Dedifferentiated amniotic fluid mesenchymal stem cell (primary cell): ENCODE results near the gene LRRC27.

Experiments
- DNase-seq: peaks from one replicate; pipeline ENCODE4 v3.0.0-alpha.2; 2016; ENCODE audit errors: extremely low spot score

The LRRC27 gene

DNA sequence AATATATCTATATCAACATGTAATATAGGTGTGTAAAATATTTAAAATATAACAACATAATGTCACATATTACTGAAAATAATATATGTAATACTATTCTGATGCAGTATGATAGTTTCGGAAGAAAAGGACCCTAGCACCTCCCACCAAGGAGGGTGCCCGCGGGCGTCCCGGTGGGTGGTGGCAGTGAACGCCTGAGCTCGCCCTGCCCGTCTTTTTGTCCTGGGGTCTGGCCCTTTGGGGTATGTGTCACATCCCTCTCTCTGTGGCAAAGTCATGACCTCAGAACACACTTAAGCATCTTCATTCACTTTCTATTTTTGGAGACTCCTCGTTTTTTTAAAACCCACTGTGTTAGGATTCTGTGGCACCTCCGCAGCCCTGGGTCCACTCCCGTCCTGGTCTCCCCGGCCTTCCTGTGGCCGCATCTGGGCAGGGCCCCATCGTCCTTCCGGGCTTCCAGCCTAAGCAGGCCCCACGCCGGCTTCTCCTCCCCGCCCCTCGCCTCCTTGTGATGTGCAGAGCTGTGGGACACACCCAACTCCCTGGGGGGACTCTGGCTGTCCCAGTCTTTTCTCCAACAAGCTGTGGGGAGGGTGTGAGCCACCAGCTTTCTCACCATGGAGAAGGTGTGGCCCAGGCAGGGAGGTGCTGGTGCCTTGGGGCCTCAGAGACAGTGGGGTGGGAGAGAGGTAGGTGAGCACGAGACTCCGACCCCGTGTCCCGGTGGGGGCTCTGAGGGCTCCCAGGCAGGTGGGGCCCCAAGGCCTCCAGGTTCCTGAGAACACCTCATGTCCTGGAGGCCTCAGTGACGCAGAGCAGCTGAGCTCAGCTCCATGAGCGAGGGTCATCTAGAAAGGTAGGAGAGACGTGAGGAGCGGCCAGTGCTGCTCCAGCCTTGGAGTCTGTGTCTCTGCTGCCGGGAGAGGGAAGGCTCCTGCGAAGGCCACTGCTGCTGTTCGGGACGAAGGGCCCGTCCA is 81.5 kb downstream of the LRRC27 start:
- DNase-seq = no peak

DNA sequence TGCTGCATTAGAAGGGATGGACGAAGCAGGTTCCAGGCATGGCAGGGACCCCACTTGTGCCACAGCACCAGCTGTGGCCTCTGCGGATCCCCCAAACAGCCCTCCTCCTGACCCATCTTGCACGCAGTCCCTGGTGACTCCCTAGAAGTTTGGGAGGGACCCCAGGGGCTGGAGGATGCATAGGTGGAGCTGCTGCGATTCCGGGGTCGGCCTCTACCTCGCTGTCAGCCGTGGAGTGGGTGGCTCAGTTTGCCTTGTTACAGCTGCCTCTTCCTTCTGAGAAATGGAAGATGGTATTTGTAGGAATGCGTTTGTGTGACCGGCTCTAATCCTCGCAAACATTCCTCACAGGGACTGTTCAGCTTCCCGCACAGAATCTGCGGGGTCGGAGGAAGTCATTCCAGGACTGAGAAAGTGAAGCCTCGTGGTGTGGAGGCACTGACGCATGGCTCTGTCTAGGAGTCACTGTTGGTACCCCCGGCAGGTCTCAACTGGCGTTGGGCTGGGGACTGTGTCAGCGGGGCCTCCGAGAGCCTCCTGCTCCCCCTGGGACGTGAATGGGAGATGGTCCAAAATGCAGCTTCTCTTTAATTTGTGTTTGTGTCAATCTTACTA is 82.5 kb downstream of the LRRC27 start:
- DNase-seq = no peak

DNA sequence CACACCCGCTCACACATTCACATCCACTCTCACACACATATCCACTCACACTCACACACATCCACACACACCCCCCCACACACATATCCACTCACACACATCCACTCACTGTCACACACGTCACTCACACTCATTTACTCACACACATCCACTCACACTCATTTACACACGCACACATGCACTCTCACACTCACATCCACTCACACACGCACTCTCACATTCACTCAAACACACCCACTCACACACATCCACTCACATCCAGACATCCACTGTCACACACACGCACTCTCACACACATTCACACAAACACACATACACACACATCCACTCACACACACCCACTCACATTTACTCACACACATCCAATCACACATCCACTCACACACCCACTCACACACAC is 83.3 kb downstream of the LRRC27 start:
- DNase-seq = no peak

DNA sequence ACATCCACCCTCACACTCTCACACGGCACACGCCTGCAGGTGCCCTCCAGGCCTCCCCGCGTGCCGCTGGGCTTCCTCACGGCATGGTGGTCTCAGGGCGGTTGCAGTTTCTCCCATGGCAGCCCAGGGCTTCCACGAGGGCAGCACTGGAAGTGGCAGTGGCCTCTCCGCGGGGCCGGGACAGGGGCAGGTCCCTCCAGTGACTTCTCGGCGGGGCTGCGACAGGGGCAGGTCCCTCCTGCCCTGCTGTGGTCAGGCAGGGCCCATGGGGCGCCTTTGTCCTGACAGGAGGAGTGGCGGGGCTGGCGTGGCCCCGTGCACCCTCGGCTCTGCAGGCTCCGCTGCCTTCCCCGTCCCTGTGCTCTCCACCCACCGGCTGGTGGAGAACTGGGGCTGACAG is 84.0 kb downstream of the LRRC27 start:
- DNase-seq = no peak

DNA sequence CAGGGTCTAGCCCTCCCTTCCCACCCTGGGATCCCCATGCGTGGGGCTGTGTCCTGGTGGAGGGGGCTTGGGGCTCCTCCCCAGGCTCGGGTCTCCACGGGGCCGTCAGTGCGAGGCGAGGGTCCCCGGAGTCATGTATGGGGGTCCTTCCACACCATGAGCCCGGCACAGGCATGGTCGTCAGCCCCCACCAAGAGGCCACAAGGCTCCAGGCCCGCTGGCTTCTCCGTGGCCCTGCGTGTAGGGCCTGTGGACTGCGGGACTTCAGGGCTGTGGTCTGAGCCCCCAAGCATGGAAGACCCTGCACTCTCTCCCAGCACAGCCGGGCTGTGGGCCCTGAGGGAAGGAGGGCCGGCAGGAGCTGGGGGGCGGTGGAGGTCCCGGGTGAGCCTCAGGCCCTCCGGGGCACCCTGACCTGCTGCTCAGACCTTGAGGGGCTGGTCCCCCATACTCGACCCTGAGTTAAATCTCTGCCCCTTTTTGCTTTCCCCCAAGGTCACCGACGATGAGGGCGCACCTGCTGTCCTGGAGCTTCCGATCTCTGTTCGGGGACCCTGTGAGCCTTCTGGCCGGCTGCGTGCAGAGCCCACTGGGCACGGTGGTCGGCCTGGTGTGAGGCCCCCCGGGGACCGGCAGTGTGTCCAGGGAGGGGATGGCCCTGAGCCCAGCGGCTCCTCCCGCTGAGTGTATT is 84.7 kb downstream of the LRRC27 start:
- DNase-seq = no peak

DNA sequence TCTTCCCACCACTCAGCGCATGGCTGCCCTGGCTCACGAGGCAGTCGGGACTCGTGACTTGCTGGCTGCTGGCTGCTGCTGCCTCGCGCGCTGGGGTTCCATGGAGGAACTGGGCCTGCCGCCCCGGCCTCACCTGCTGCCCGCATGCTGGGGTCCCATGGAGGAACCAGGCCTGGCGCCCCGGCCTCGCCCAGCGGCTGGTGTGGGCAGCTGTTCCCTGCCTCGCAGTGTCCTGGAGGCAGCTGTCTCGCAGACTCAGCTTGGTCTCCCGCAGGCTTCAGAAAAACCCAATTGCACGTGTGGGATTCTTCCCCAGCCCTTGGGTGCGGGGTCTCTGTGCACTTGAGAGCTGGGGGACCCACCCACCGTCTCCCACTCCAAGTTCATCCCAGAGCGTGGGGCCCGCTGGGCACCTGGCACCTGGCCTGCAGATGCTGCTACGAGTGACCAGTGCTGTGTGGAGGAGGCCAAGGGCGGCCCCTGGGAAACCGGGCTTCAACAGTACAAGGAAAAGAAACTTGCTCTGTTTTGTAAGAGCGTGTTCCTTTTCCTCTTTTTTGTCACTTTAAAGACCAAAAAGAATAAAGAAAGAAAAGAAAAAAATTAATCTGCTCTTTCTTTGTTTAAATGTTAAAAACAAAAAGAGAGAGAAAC is 85.4 kb downstream of the LRRC27 start:
- no peak for DNase-seq

DNA sequence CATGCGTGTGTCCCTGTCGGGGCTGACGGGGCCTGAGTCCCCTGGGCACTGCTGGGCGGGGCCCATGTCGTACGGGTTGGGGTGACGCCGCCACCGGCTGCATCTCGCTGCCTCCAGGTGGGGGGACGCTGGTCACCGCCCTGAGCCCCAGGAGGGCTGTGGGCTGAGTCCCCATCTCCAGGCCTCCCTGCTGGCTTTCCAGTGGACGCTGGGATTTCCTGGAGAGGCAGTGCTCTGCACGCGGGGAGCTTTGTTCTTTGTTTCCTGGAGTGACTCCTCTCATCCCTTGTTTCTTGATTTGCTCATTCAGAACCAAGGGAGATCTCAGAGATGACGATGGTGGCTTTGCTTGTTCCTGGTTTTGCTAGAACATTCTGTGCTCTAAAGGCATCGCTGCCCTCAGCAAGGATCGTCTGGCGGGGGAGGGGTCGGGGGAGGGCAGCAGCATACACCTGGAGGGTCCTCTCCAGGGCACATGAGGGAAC is 86.0 kb downstream of the LRRC27 start:
- no peak for DNase-seq

DNA sequence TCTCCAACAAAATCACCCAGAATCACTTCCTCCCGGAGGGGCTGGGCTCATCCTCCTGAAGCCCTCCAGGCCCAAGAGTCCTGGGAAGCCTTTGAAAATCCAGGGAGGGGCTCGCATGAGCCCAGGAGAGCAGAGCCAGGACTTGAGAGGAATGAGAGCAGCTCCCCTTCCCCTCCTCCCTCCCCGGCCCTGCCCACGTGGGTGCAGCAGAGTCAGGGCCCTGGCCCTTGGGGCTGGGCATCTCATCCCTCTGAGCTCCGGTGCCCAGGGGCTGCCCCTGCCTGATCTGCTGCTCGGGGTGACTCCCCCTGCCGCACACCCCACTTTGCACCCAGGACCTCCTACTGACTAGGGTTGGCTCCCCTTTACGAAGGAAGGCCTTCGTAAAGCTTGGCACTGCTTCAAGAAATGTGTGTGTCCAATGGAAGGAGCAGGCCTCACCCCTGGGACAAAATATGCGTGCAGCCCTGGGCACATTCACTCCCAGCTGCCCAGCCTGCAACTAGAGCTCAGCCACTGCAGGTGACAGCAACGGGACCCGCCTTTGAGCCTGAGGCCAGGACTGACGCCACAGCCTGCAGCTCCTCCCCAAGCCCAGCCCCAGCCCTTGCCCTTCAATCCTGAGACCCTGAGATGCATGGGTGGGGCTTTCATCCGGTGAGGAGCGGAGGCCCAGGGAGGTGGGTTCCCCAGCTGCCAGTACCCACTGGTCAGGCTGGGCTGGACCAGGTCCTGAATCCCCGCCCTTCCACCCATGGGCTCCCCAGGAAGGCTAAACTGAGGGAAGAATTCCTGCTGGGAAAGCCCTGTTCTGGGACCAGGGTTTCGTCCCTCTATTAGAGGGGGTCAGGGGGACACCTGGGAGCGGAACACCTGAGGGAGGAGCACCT is 86.8 kb downstream of the LRRC27 start:
- DNase-seq = no peak

DNA sequence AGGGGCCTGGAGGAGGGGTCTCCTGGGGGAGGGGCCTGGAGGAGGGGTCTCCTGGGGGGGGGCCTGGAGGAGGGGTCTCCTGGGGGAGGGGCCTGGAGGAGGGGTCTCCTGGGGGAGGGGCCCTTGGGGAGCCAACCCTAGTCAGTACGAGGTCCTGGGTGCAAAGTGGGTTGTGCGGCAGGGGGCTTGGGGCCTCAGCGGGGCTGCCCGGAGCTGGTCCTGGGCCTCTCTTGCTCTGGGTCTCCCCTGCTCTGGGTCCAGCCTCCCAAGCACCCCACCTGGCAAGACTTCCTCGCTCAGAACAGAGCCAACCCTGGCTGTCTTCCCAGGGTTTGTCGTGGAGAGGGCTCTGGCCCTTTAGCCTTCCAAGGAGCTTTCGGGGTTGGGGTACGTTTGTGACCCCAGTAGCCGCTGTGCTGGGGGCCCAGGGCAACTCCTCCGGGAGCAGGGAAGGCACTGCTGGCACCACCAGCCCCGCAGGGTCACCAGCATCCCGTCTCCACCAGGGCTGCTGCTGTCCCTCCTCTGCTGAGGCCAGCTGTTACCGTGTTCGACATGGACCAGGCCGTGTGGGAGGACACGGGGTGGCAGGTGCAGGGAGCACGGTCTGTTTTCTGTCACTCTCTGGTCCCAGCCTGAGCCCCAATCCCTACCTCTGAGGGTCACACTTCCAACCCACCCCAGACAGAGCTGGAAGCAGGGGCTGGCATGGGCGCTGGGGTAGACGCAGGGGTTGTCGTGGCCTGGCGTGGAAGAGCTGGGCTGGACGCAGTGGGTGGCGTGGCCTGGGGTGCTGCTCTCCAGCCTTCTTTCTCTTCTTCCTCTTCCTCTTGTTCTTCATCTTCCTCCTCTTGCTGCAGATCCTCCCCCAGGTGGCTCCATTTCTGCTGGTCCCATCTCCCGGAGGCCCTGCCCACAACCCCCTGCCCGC is 87.8 kb downstream of the LRRC27 start:
- DNase-seq = no peak

DNA sequence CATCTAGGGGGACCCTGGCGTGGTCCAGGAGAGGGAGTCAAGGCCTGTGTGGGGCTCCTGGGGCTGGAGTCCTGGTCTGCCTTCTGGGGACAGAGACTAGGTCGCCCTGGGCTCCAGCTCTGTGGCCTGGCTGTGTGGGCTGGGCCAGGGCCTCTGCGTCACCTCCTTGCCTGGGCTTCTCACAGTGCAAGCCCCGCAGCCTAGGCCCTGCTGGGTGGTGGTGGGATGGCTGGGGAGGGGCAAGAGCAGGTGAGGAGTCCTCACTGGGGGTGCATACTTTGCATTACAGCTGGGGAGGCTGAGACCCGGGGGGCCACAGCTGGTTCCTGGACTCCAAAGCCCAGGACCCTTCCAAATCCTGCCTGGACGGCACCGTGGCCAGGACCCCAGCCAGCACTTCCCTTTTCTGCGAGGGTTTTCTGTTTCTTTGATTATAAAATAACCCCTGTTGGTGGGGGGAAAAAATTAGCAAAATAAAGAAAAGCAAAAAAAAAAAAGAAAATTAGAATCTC is 88.5 kb downstream of the LRRC27 start:
- no peak for DNase-seq

DNA sequence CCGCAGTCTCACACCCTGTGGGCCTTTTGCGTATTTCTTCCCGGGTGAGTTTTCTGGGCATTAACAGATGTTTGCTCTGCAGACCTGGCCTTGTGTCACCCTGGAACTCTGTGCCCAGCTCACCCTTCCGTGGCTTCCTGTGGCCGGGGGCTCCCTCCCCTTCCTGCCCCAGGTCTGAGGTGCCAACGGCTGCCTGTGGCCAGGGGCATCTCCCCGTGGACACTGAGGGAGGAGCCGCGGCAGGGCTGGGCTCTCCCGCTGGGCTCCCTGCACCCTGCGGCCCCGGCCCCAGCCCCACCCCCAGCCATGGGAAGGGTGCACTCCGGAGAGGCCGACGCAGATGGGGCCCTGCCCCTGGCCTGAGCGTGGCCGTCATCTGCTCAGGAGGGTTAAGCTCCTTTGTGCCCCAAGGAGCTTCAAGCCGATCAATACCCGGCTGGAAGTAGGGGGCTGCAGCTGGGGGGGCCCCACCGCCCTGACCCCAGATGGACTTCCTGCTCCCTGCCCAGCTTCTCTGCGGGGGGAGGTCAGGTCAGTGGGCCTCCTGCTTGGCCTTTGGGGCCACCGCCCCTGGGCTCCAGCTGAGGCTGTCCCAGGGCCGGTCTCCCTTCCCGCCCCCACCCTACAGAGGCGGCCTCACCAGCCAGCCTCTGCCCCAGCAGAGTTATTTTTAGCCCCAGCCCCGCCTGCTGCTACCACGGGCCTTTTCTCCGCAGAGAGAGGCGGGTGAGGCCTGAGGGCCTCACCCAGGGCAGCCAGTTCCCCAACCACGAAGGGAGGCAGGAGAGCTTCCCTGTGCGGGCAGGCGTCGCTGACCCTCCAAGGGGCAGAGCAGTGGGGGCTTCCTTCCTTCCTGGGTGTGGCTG is 89.2 kb downstream of the LRRC27 start:
- DNase-seq = peak; percentile 67

DNA sequence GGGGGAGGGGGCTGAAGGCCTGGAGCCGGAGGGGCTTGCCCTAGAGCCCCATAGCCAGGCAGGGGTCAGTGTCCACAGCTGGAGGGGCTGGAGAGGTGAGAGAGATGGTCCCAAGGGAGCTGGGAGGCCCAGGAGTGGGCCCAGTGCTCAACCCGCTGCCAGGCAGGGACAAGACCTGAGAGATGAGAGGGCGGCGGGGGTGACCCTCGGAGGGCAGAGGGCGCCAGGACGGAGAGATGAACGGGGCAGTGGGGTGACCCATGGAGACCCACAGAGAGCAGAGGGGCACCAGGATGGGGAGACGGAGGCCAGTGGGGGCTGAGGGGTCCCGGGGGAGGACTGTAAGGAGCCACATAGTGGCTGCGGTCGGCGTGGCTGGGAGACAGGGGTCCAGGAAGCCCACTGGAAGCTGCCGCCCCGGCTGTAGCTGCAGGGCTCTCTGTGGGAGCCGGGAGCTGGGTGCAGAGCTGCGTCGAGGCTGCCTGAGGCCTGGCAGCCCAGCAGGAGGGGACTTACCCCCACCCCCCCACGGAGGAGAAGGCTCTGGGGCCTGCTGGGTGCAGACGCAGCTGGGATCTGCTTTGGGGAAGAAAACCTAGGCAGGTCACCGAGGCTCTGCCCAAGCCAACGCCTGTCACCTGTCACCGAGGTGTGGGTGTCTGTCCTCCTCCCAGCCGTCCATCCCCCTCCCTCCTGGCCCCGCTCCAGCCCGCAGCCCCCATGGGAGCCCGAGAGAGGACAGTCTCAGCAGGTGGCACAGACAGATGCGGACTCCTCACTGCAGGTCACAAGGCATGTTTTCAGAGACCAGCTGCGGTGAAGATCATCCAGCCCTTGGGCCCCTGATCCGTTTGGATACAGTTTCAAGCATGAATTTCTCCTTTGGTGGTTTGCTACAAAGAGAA is 90.1 kb downstream of the LRRC27 start:
- no peak for DNase-seq

DNA sequence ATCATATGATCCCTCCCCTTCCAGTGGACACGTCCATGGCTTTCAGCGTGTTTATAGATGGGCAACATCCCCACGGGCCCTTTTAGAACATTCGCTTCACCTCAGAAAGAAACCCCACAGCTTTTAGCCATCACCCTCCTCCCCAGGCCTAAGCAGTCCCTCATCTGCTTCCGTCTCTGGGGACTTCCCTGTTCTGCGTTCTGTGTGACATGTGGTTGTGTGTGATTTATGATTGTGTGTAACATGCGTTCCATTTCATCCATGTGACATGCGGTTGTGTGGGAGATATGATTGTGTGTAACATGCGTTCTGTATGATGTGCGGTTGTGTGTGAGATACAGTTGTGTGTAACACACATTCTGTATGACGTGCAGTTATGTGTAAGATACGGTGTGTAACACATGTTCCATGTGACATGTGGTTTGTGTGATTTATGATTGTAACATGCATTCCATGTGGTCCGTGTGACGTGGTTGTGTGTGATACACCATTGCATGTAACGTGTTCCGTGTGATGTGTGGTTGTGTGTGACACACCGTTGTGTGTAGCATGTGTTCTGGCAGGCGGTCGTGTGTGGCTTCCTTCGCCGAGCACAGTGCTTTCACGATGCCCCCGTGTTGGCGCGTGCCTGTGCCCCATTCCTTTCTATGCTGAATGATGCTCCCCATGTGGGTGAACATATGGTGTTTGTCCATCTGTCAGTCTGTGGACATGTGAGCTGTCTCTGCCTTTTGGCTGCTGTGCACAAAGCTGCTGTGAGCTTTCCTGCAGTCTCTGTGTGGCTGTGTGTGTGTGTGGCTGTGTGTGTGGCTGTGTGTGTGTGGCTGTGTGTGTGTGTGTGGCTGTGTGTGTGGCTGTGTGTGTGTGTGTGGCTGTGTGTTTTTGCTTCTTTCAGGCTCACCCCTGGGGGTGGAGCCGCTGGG is 91.2 kb downstream of the LRRC27 start:
- DNase-seq = no peak

DNA sequence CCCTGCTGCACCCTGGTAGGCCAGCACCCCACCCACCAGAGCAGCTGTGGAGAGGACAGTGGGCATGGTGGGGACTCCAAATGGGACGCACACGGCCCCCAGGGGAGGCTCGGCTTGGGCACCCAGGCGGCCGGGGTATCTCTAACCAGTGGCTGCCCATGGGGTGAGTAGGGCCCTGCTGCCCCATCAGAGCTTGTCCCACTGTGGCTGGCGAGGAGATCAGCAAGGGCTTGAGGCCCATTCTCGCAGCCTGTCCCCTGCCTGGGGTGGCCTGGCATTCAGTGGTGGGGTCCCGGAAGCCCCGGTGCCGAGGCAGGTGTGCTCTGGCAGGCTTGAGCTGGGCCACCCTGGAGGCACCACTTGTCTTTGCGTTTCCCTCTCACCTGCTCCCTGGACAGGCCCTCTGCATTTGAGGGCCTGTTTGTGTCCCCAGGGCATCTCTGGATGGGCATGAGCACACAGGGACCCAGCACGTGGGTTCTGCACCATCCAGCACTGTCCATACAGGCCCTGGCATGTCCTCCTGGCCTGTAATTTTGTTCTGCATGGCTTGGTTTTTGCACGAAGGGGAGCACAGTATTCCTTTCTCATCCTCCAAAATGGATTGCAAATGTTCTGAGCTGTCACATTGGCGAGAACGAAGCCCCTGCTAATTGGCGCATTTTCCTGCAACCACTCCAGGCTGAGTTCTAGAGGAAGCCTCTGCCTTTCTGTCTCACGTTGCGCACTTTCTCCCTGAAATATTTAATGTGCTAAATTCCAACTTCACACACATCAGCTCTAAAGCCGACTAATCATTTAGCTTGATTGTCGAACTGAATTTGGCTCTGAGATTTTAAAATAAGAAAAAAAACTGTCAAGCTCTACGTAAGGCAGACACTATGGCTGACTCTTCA is 92.2 kb downstream of the LRRC27 start:
- DNase-seq = no peak

DNA sequence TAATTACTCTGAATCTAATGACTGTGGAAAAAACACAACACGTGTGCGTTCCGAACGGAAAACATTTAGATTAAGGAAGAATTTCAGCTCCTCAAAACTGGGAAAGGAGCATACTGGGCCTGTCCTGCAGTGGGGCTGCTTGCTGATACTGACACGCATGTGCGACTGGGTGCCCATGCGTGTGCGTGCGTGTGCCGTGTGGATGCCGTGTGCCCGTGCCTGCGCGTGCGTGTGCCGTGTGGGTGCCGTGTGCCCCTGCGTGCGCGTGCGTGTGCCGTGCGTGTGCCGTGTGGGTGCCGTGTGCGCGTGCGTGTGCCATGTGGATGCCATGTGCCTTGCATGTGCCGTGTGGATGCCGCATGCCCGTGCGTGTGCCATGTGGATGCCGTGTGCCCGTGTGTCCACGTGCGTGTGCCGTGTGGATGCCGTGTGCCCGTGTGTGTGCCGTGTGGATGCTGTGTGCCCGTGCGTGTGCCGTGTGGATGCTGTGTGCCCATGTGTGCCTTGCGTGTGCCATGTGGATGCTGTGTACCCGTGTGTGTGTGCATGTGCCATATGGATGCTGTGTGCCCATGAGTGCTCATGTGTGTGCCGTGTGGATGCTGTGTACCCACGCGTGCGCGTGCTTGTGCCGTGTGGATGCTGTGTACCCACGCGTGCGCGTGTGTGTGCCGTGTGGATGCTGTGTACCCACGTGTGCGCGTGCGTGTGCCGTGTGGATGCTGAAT is 93.2 kb downstream of the LRRC27 start:
- no peak for DNase-seq
